Measurements from ENCODE around the gene CYP11A1.
A peak's percentile ranks its signal among the peaks of the same experiment; 100 is the strongest.
"Not testable (repeated sequence)": the region's sequence is repeated elsewhere in the genome, so short reads cannot be mapped to it uniquely, and the experiment has no call there.

CYP11A1 gene

GRCh38 chr15:74392451-74392830, 25.0 kb upstream of the CYP11A1 start:
- TF ChIP-seq SPI1 (IDR thresholded peaks at IDR 0.05; ENCODE audit: borderline replicate concordance, low read depth) (no peak), POLR2AphosphoS5 (IDR thresholded peaks at IDR 0.05; ENCODE audit: low read depth) (no peak), CTCF (IDR thresholded peaks at IDR 0.05; ENCODE audit: insufficient read depth, low read length) (no peak), REST (IDR thresholded peaks at IDR 0.05; ENCODE audit: insufficient replicate concordance, low read depth) (no peak), GABPA (IDR thresholded peaks at IDR 0.05; ENCODE audit: low read depth) (no peak)
- Histone ChIP-seq H3K27me3 (ENCODE audit: insufficient read depth, poor library complexity, severe bottlenecking) (no peaks in the 10 kb centered on the region), H3K27ac (replicated peaks) (no peak overlapping the region), H3K4me3 (replicated peaks; ENCODE audit: insufficient read depth, low read length) (no peak overlapping the region)
- no peak for DNase-seq (ENCODE audit: low read depth in 1 of 2, low spot score in 1 of 2)

GRCh38 chr15:74391582-74392450, 24.4 kb upstream of the CYP11A1 start:
- no peak for DNase-seq (ENCODE audit: low read depth in 1 of 2, low spot score in 1 of 2)
- H3K27me3 ChIP-seq (ENCODE audit: insufficient read depth, poor library complexity, severe bottlenecking), result no peaks in the 10 kb centered on the region
- no peak for TF ChIP-seq POLR2AphosphoS5 (IDR thresholded peaks at IDR 0.05; ENCODE audit: low read depth)
- TF ChIP-seq CTCF (IDR thresholded peaks at IDR 0.05; ENCODE audit: insufficient read depth, low read length), result no peak
- TF ChIP-seq GABPA (IDR thresholded peaks at IDR 0.05; ENCODE audit: low read depth), result no peak
- no peak for TF ChIP-seq SPI1 (IDR thresholded peaks at IDR 0.05; ENCODE audit: borderline replicate concordance, low read depth)
- no peak for TF ChIP-seq REST (IDR thresholded peaks at IDR 0.05; ENCODE audit: insufficient replicate concordance, low read depth)
- no peak overlapping the region for H3K4me3 ChIP-seq (replicated peaks; ENCODE audit: insufficient read depth, low read length)
- no peak overlapping the region for H3K27ac ChIP-seq (replicated peaks)

GRCh38 chr15:74390647-74391288, 23.3 kb upstream of the CYP11A1 start:
- peak; percentile 32 to 45 for DNase-seq (ENCODE audit: low read depth in 1 of 2, low spot score in 1 of 2)
- TF ChIP-seq REST (IDR thresholded peaks at IDR 0.05; ENCODE audit: insufficient replicate concordance, low read depth), result no peak
- TF ChIP-seq CTCF (IDR thresholded peaks at IDR 0.05; ENCODE audit: insufficient read depth, low read length), result no peak
- no peak for TF ChIP-seq POLR2AphosphoS5 (IDR thresholded peaks at IDR 0.05; ENCODE audit: low read depth)
- TF ChIP-seq SPI1 (IDR thresholded peaks at IDR 0.05; ENCODE audit: borderline replicate concordance, low read depth), result peak; percentile 98
- TF ChIP-seq GABPA (IDR thresholded peaks at IDR 0.05; ENCODE audit: low read depth), result no peak
- Histone ChIP-seq H3K27ac (replicated peaks) (no peak overlapping the region), H3K4me3 (replicated peaks; ENCODE audit: insufficient read depth, low read length) (no peak overlapping the region), H3K27me3 (ENCODE audit: insufficient read depth, poor library complexity, severe bottlenecking) (no peaks in the 10 kb centered on the region)

- not testable (repeated sequence) for H3K27me3 ChIP-seq (ENCODE audit: insufficient read depth, poor library complexity, severe bottlenecking); H3K4me3 ChIP-seq (replicated peaks; ENCODE audit: insufficient read depth, low read length); DNase-seq (ENCODE audit: low read depth in 1 of 2, low spot score in 1 of 2)
- 0 out of 2 replicates have a peak overlapping the region, but pooled peaks have one; percentile 16 for H3K27ac ChIP-seq (replicated peaks)
Measured at GRCh38 chr15:74390049-74390646, 22.7 kb upstream of the CYP11A1 start.

Measured in HL-60 (cell line).